HL-60 (cell line): ENCODE results near the gene S100A6.

ENCODE experiments used
- DNase-seq, 2 experiments: peaks; one replicate each; pipeline ENCODE4 v3.0.0-alpha.2; 2010 to 2020; ENCODE audit warnings: low read depth in 1 of 2, low spot score in 1 of 2
- H3K27ac ChIP-seq: fragments of 250-450 bp; sonication (Bioruptor Pico); replicated peaks from 2 replicates; pipeline ENCODE4 v1.5.1; 2020; ENCODE audit warnings: mild to moderate bottlenecking, moderate library complexity
- H3K27me3 ChIP-seq: fragments of 250-450 bp; sonication (Bioruptor Pico); 2 replicates; pipeline ENCODE4 v1.5.1; 2021; ENCODE audit warnings: mild to moderate bottlenecking, moderate library complexity; ENCODE audit not compliant: insufficient read depth, poor library complexity, severe bottlenecking
- H3K4me3 ChIP-seq: replicated peaks from 2 replicates; pipeline ENCODE4 v1.5.1; 2011; ENCODE audit warnings: mild to moderate bottlenecking, control low read depth, low read length; ENCODE audit not compliant: insufficient read depth
- GABPA ChIP-seq: IDR thresholded peaks from 2 replicates; pipeline ENCODE4 v1.6.1; 2012; ENCODE audit warnings: low read depth
- POLR2AphosphoS5 ChIP-seq: IDR thresholded peaks from 2 replicates; pipeline ENCODE4 v1.6.1; 2012; ENCODE audit warnings: low read depth
- REST ChIP-seq: IDR thresholded peaks from 2 replicates; pipeline ENCODE4 v1.6.1; 2012; ENCODE audit warnings: low read depth; ENCODE audit not compliant: insufficient replicate concordance
- SPI1 ChIP-seq: IDR thresholded peaks from 2 replicates; pipeline ENCODE4 v1.6.1; 2012; ENCODE audit warnings: low read depth, mild to moderate bottlenecking, borderline replicate concordance
- TF ChIP-seq, protein P1 (sequence below): IDR thresholded peaks from one replicate; pipeline ENCODE4 v1.5.1; 2011; ENCODE audit warnings: low read length, control low read depth, inconsistent platforms; ENCODE audit not compliant: insufficient read depth

S100A6 gene

DNA sequence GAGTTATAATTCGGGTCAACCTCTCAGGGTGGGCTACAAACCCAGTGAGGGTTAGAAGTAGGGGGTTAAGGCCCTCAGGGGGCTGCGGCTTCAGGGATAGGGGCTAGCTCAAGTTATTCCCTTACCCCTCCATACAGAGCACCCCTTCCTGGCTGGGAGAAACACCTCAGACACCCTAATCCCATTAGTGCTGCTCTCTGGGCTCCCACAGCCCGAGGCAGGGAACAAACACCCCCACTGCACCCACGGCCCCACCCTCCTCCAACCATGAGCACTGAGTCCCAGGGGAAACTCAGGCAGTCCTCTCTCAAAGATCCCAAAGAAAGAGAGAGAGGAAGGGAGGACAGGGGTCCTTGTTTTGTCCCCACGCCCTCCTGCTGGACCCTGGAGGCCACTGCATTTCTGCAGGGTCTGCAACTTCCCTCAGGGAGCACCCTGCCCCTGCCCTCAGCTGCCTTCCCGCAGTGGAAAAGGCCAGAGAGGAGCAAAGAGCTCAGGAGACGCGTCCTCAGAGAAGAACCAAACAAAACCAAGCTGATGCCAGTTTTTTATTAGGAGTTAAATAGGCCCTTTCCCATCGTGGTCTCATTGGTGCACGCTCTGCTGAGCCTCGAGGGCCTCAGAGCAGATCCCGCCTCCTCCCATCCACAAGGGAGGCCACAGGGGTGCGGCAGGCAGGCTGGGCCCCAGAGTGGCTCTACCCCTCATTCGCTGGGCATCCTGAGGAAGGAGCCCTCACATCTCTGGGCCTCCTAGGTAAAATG is 11.2 kb upstream of the S100A6 start:
- Histone ChIP-seq H3K27ac (peak overlapping the region; percentile 93), H3K27me3 (no peaks in the 10 kb centered on the region), H3K4me3 (no peak overlapping the region)
- no peak for DNase-seq
- TF ChIP-seq GABPA: no peak
- TF ChIP-seq SPI1: no peak
- TF ChIP-seq POLR2AphosphoS5: no peak
- TF ChIP-seq REST: no peak
- TF ChIP-seq, protein P1, sequence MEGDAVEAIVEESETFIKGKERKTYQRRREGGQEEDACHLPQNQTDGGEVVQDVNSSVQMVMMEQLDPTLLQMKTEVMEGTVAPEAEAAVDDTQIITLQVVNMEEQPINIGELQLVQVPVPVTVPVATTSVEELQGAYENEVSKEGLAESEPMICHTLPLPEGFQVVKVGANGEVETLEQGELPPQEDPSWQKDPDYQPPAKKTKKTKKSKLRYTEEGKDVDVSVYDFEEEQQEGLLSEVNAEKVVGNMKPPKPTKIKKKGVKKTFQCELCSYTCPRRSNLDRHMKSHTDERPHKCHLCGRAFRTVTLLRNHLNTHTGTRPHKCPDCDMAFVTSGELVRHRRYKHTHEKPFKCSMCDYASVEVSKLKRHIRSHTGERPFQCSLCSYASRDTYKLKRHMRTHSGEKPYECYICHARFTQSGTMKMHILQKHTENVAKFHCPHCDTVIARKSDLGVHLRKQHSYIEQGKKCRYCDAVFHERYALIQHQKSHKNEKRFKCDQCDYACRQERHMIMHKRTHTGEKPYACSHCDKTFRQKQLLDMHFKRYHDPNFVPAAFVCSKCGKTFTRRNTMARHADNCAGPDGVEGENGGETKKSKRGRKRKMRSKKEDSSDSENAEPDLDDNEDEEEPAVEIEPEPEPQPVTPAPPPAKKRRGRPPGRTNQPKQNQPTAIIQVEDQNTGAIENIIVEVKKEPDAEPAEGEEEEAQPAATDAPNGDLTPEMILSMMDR: no peak

DNA sequence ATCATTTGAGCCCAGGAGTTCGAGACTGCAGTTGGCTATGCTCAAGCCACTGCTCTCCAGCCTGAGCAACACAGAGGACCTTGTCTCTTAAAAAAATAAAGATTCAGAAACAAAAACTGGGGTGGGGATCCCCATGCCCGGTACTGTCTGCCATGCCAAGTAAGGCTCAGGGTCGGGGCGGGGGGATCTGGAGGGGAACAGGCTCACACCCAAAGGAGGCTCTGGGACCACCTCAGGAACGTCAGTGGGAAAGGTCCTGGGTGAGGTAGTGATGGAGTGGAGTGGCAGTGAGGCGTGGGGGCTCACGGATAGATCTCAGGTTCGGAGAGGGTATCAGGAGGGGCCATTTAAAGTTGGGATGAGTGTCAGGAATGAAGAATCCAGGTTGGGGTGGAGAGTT is 10.6 kb upstream of the S100A6 start:
- peak overlapping the region; percentile 36 for H3K4me3 ChIP-seq
- no peak for TF ChIP-seq POLR2AphosphoS5
- TF ChIP-seq, protein P1: no peak
- no peak for TF ChIP-seq GABPA
- TF ChIP-seq SPI1: no peak
- TF ChIP-seq REST: no peak
- DNase-seq: no peak
- no peaks in the 10 kb centered on the region for H3K27me3 ChIP-seq
- H3K27ac ChIP-seq: peak overlapping the region; percentile 93

DNA sequence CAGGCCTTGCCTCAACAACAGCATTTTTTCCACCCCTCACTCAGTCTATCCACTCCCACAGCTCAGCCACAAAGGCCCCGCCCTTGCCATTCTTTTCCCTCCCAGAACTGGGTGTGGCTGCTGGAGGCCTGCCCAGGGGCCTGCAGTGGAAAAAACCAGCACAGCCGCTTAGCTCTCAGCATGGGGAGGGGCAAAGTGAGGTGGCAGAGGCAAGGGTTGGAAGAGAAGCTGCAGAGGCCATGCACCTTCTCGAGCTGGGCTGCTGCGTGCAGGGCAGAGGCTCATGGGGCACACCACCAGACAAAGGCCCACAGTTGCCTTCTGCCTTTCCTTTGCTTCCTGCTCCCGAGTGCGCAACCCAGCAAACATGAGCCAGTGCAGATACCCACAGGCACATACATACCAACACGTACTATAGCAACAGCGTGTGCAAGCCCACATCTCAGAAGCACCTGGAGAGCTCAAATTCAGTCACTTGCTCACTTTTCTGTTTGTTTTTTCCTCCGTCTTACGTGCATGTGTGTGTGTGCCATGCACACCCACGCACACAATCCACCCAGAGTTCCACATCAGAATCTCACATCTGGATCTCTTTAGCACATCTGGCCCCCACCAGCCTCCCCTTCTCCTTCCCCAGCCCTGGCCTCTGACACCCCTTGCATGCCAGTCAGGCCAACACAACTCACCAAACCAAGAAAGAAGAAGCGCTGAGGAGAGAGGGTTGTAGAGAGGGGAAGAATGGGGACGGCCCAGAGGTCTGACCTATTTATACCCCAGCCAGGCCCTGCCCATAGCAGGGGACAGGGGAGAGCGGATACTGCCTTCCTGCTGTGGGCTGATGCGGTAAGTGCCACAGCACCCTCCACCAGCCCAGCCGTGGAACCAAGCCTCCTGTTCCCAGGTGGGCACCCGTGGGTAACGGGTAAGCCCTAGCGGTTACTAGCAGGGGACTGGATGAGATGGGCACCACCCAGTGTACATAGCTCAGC is 9.6 kb upstream of the S100A6 start, which contains the start of gene S100A4:
Gene S100A4, minus strand, starts transcription at position 740 of the 989 bp plus-strand sequence. CDS start 1,012 bp downstream, outside the sequence.
- Histone ChIP-seq H3K4me3 (peak within 1 kb of the TSS; percentile 36), H3K27ac (peak within 1 kb of the TSS; percentile 93), H3K27me3 (no peaks in the 10 kb centered on the region)
- TF ChIP-seq REST: peak; percentile 18
- peak; percentile 84; the same call in 1 of the 2 replicates for TF ChIP-seq POLR2AphosphoS5
- no peak for TF ChIP-seq GABPA
- TF ChIP-seq, protein P1: no peak
- TF ChIP-seq SPI1: peak; percentile 71; the same call in 1 of the 2 replicates
- peak; percentile 89 to 99 for DNase-seq
